Endodermal cell (in vitro differentiated cells): ENCODE measurements around the gene MACROD2. TPM values are rescaled to one million over a fixed set of nuclear protein-coding genes. Genes with fewer than 3 reads are reported as not detected.

Source experiments
- DNase-seq: peaks from one replicate; pipeline ENCODE4 v3.0.0-alpha.2; 2017
- H3K27ac ChIP-seq: 2 replicates; pipeline ENCODE4 v1.5.1; 2013; ENCODE audit warnings: mild to moderate bottlenecking, low read depth, low read length, moderate library complexity
- H3K27me3 ChIP-seq: 2 replicates; pipeline ENCODE4 v1.6.1; 2013; ENCODE audit warnings: mild to moderate bottlenecking, low read length, moderate library complexity; ENCODE audit not compliant: insufficient read depth, control insufficient read depth, poor library complexity, severe bottlenecking
- H3K36me3 ChIP-seq: 2 replicates; pipeline ENCODE4 v1.7.0; 2013; ENCODE audit warnings: mild to moderate bottlenecking, low read length, moderate library complexity; ENCODE audit not compliant: control insufficient read depth, insufficient read depth
- H3K4me1 ChIP-seq: one replicate; pipeline ENCODE4 v1.7.0; 2013; ENCODE audit warnings: low read length; ENCODE audit not compliant: control insufficient read depth, insufficient read depth
- H3K4me3 ChIP-seq: 2 replicates; pipeline ENCODE4 v1.5.1; 2013; ENCODE audit warnings: mild to moderate bottlenecking, low read length, moderate library complexity
- H3K9ac ChIP-seq: 2 replicates; pipeline ENCODE4 v1.6.1; 2013; ENCODE audit warnings: mild to moderate bottlenecking, low read length, moderate library complexity; ENCODE audit not compliant: poor library complexity, severe bottlenecking; ENCODE audit errors: extremely low read depth
- H3K9me3 ChIP-seq: 2 replicates; pipeline ENCODE4 v1.6.1; 2013; ENCODE audit warnings: mild to moderate bottlenecking, low read length, moderate library complexity; ENCODE audit not compliant: control insufficient read depth
- H3K27ac Mint-ChIP-seq: 2 replicates; pipeline ENCODE4 v1.8.0; 2020; ENCODE audit warnings: mixed read lengths
- H3K27me3 Mint-ChIP-seq: 2 replicates; pipeline ENCODE4 v1.8.0; 2021; ENCODE audit warnings: mild to moderate bottlenecking, mixed read lengths; ENCODE audit not compliant: insufficient read depth
- H3K36me3 Mint-ChIP-seq: 2 replicates; pipeline ENCODE4 v1.8.0; 2020; ENCODE audit warnings: low read depth, mixed read lengths
- H3K4me1 Mint-ChIP-seq: 2 replicates; pipeline ENCODE4 v1.8.0; 2020; ENCODE audit warnings: mixed read lengths
- H3K4me3 Mint-ChIP-seq: 2 replicates; pipeline ENCODE4 v1.8.0; 2020; ENCODE audit warnings: mild to moderate bottlenecking, moderate library complexity, mixed read lengths
- H3K9me3 Mint-ChIP-seq: 2 replicates; pipeline ENCODE4 v1.8.0; 2020; ENCODE audit warnings: mild to moderate bottlenecking, mixed read lengths
- WGBS, 2 experiments: methylation state at CpG; one replicate each; pipeline versions ENCODE4 v1.1.5 to v1.1.7; 2013; ENCODE audit warnings: missing lambda C conversion rate in 2 of 2, mixed read lengths in 1 of 2; ENCODE audit not compliant: insufficient coverage in 1 of 2, insufficient read length in 1 of 2; 5-methylcytosine and 5-hydroxymethylcytosine counted together
- total RNA-seq, 2 donors: library from RNA; stranded (reverse); fragmentation: NEBNext Ultra II Directional in 1 of 2; extraction: Animal tissue kit (Norgen Biotek cat#: 25700) in 1 of 2; gene quantifications; 2 replicates in 1 of 2; 3 replicates in 1 of 2; pipeline ENCODE4 v1.2.1, GENCODE V29; 2021
- TF ChIP-seq, protein P1 (sequence below): fragments of 200-600 bp; sonication (generic); conservative IDR thresholded peaks from 2 replicates; pipeline ENCODE4 v1.5.0; 2021; ENCODE audit warnings: antibody characterized with exemption, mild to moderate bottlenecking

Gene MACROD2
- total RNA-seq, 2 donors from 2014 or later = 2.3 to 4.8 TPM

GRCh38 chr20:14896569-14896968 lies 901.3 kb downstream of the MACROD2 start:
- H3K4me1 ChIP-seq = no peaks in the 10 kb centered on the region
- H3K4me3 Mint-ChIP-seq = no peak overlapping the region
- H3K9me3 ChIP-seq = no peaks in the 10 kb centered on the region
- H3K4me1 Mint-ChIP-seq = no peaks in the 10 kb centered on the region
- no peak overlapping the region for H3K27ac Mint-ChIP-seq
- H3K27ac ChIP-seq = no peak overlapping the region
- H3K36me3 ChIP-seq = no peaks in the 10 kb centered on the region
- peaks cover 6% of the 10 kb centered on the region for H3K9me3 Mint-ChIP-seq
- no peaks in the 10 kb centered on the region for H3K27me3 Mint-ChIP-seq
- TF ChIP-seq, protein P1, sequence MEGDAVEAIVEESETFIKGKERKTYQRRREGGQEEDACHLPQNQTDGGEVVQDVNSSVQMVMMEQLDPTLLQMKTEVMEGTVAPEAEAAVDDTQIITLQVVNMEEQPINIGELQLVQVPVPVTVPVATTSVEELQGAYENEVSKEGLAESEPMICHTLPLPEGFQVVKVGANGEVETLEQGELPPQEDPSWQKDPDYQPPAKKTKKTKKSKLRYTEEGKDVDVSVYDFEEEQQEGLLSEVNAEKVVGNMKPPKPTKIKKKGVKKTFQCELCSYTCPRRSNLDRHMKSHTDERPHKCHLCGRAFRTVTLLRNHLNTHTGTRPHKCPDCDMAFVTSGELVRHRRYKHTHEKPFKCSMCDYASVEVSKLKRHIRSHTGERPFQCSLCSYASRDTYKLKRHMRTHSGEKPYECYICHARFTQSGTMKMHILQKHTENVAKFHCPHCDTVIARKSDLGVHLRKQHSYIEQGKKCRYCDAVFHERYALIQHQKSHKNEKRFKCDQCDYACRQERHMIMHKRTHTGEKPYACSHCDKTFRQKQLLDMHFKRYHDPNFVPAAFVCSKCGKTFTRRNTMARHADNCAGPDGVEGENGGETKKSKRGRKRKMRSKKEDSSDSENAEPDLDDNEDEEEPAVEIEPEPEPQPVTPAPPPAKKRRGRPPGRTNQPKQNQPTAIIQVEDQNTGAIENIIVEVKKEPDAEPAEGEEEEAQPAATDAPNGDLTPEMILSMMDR = no peak
- H3K9ac ChIP-seq = no peak overlapping the region
- H3K27me3 ChIP-seq = no peaks in the 10 kb centered on the region
- no peak for DNase-seq
- H3K4me3 ChIP-seq = no peak overlapping the region
- H3K36me3 Mint-ChIP-seq = no peaks in the 10 kb centered on the region

DNA sequence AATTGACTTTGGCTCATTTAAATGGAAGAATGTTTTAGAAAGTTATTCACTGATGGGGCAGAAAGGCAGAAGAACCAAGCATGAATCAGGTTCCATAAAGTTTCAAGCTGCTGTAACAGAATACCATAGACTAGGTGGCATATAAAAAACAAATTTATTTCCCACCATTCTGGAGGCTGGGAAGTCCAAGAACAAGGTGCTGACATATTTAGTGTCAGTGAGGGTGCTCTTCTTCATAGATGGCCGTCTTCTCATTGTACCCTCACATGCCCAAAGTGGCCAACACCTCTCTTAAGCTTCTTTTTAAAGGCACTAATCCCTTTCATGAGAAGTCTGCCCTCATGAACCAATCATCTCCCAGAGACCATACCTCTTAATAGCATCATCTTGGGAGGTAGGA lies 902.3 kb downstream of the MACROD2 start:
- Mint-ChIP-seq H3K27me3 (no peaks in the 10 kb centered on the region), H3K4me1 (no peaks in the 10 kb centered on the region), H3K27ac (no peak overlapping the region), H3K4me3 (no peak overlapping the region), H3K9me3 (peaks cover 6% of the 10 kb centered on the region), H3K36me3 (no peaks in the 10 kb centered on the region)
- H3K27ac ChIP-seq = no peak overlapping the region
- H3K4me3 ChIP-seq = no peak overlapping the region
- H3K36me3 ChIP-seq = no peaks in the 10 kb centered on the region
- no peaks in the 10 kb centered on the region for H3K4me1 ChIP-seq
- TF ChIP-seq, protein P1 = no peak
- H3K9me3 ChIP-seq = no peaks in the 10 kb centered on the region
- WGBS, 2 experiments = 86 to 100% methylated on average over 1 of the region's 1 CpG
- H3K9ac ChIP-seq = no peak overlapping the region
- no peak for DNase-seq
- no peaks in the 10 kb centered on the region for H3K27me3 ChIP-seq

DNA sequence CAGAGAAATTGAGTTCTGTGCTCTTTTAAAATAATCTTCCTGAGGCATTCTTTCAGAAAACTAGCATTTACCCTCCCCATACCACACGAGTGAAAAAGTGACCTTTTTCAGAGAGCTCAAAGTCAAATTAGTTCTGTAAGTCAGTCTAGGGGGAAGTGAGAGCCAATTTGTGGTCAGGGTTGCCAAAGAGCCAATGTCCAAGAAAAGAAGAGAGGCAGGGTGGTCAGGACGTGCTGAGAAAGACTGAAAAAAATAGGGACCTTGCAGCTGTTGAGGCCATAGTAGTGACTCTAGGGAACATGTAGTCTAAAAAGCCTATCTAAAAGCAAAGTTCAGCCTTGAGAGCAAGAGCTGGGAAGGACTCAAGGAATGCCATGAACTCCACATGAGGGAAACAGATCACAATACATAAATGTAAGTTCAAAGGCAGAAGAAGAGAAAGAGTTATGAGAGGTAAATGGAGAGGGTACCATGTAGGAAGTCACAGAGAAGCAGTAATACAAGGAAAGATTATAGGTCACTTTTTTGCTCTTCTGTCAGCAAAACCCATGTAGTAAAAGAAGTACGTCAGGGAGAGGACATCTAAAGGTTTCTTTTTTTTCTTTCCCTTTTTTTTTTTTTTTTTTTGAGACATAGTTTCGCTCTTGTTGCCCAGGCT lies 907.2 kb downstream of the MACROD2 start:
- Histone ChIP-seq H3K27me3 (no peaks in the 10 kb centered on the region), H3K9me3 (no peaks in the 10 kb centered on the region), H3K4me1 (no peaks in the 10 kb centered on the region), H3K9ac (no peak overlapping the region), H3K27ac (no peak overlapping the region), H3K4me3 (no peak overlapping the region), H3K36me3 (no peaks in the 10 kb centered on the region)
- H3K27me3 Mint-ChIP-seq = no peaks in the 10 kb centered on the region
- WGBS, 2 experiments = 93% methylated on average over 4 of the region's 4 CpGs; no CpG with 5 or more reads in 1 of the 2 experiments
- DNase-seq = no peak
- peaks cover 6% of the 10 kb centered on the region for H3K4me1 Mint-ChIP-seq
- H3K4me3 Mint-ChIP-seq = no peak overlapping the region
- no peak overlapping the region for H3K27ac Mint-ChIP-seq
- TF ChIP-seq, protein P1 = no peak
- no peaks in the 10 kb centered on the region for H3K36me3 Mint-ChIP-seq
- H3K9me3 Mint-ChIP-seq = peaks cover 6% of the 10 kb centered on the region
